Endodermal cell (in vitro differentiated cells): ENCODE data around the gene MOB3B. TPM values are rescaled to one million over a fixed set of nuclear protein-coding genes. Genes with fewer than 3 reads are reported as not detected.
"Not testable (repeated sequence)": the region's sequence is repeated elsewhere in the genome, so short reads cannot be mapped to it uniquely, and the experiment has no call there.

Experiments
- DNase-seq: peaks from one replicate; pipeline ENCODE4 v3.0.0-alpha.2; 2017
- H3K27ac ChIP-seq: 2 replicates; pipeline ENCODE4 v1.5.1; 2013; ENCODE audit warnings: mild to moderate bottlenecking, low read depth, low read length, moderate library complexity
- H3K27me3 ChIP-seq: 2 replicates; pipeline ENCODE4 v1.6.1; 2013; ENCODE audit warnings: mild to moderate bottlenecking, low read length, moderate library complexity; ENCODE audit not compliant: insufficient read depth, control insufficient read depth, poor library complexity, severe bottlenecking
- H3K36me3 ChIP-seq: 2 replicates; pipeline ENCODE4 v1.7.0; 2013; ENCODE audit warnings: mild to moderate bottlenecking, low read length, moderate library complexity; ENCODE audit not compliant: control insufficient read depth, insufficient read depth
- H3K4me1 ChIP-seq: one replicate; pipeline ENCODE4 v1.7.0; 2013; ENCODE audit warnings: low read length; ENCODE audit not compliant: control insufficient read depth, insufficient read depth
- H3K4me3 ChIP-seq: 2 replicates; pipeline ENCODE4 v1.5.1; 2013; ENCODE audit warnings: mild to moderate bottlenecking, low read length, moderate library complexity
- H3K9ac ChIP-seq: 2 replicates; pipeline ENCODE4 v1.6.1; 2013; ENCODE audit warnings: mild to moderate bottlenecking, low read length, moderate library complexity; ENCODE audit not compliant: poor library complexity, severe bottlenecking; ENCODE audit errors: extremely low read depth
- H3K9me3 ChIP-seq: 2 replicates; pipeline ENCODE4 v1.6.1; 2013; ENCODE audit warnings: mild to moderate bottlenecking, low read length, moderate library complexity; ENCODE audit not compliant: control insufficient read depth
- H3K27ac Mint-ChIP-seq: 2 replicates; pipeline ENCODE4 v1.8.0; 2020; ENCODE audit warnings: mixed read lengths
- H3K27me3 Mint-ChIP-seq: 2 replicates; pipeline ENCODE4 v1.8.0; 2021; ENCODE audit warnings: mild to moderate bottlenecking, mixed read lengths; ENCODE audit not compliant: insufficient read depth
- H3K36me3 Mint-ChIP-seq: 2 replicates; pipeline ENCODE4 v1.8.0; 2020; ENCODE audit warnings: low read depth, mixed read lengths
- H3K4me1 Mint-ChIP-seq: 2 replicates; pipeline ENCODE4 v1.8.0; 2020; ENCODE audit warnings: mixed read lengths
- H3K4me3 Mint-ChIP-seq: 2 replicates; pipeline ENCODE4 v1.8.0; 2020; ENCODE audit warnings: mild to moderate bottlenecking, moderate library complexity, mixed read lengths
- H3K9me3 Mint-ChIP-seq: 2 replicates; pipeline ENCODE4 v1.8.0; 2020; ENCODE audit warnings: mild to moderate bottlenecking, mixed read lengths
- CTCF ChIP-seq: fragments of 200-600 bp; sonication (generic); conservative IDR thresholded peaks from 2 replicates; pipeline ENCODE4 v1.5.0; 2021; ENCODE audit warnings: antibody characterized with exemption, mild to moderate bottlenecking
- WGBS, 2 experiments: methylation state at CpG; one replicate each; pipeline versions ENCODE4 v1.1.5 to v1.1.7; 2013; ENCODE audit warnings: missing lambda C conversion rate in 2 of 2, mixed read lengths in 1 of 2; ENCODE audit not compliant: insufficient coverage in 1 of 2, insufficient read length in 1 of 2; 5-methylcytosine and 5-hydroxymethylcytosine counted together
- total RNA-seq, 2 donors: library from RNA; stranded (reverse); fragmentation: NEBNext Ultra II Directional in 1 of 2; extraction: Animal tissue kit (Norgen Biotek cat#: 25700) in 1 of 2; gene quantifications; 2 replicates in 1 of 2; 3 replicates in 1 of 2; pipeline ENCODE4 v1.2.1, GENCODE V29; 2021

The MOB3B gene
- total RNA-seq, 2 donors from 2014 or later, result 5.6 to 6.2 TPM

GRCh38 chr9:27504259-27504658, 25.4 kb downstream of the MOB3B start:
- Mint-ChIP-seq H3K27ac (no peak overlapping the region), H3K9me3 (peaks cover 2% of the 10 kb centered on the region), H3K4me3 (no peak overlapping the region), H3K27me3 (no peaks in the 10 kb centered on the region), H3K4me1 (no peaks in the 10 kb centered on the region), H3K36me3 (peaks cover 3% of the 10 kb centered on the region)
- H3K9ac ChIP-seq, result no peak overlapping the region
- no peaks in the 10 kb centered on the region for H3K4me1 ChIP-seq
- H3K27me3 ChIP-seq, result no peaks in the 10 kb centered on the region
- no peak overlapping the region for H3K27ac ChIP-seq
- no peak for DNase-seq
- no peaks in the 10 kb centered on the region for H3K36me3 ChIP-seq
- H3K4me3 ChIP-seq, result no peak overlapping the region
- no peak for TF ChIP-seq CTCF
- H3K9me3 ChIP-seq, result no peaks in the 10 kb centered on the region

GRCh38 chr9:27503623-27504022, 26.0 kb downstream of the MOB3B start:
- H3K9me3 Mint-ChIP-seq, result peaks cover 2% of the 10 kb centered on the region
- H3K36me3 Mint-ChIP-seq, result peaks cover 3% of the 10 kb centered on the region
- Histone ChIP-seq H3K9ac (no peak overlapping the region), H3K36me3 (no peaks in the 10 kb centered on the region), H3K9me3 (no peaks in the 10 kb centered on the region), H3K4me3 (no peak overlapping the region), H3K4me1 (no peaks in the 10 kb centered on the region), H3K27ac (no peak overlapping the region), H3K27me3 (no peaks in the 10 kb centered on the region)
- no peak for TF ChIP-seq CTCF
- H3K27me3 Mint-ChIP-seq, result no peaks in the 10 kb centered on the region
- DNase-seq, result no peak
- no peak overlapping the region for H3K27ac Mint-ChIP-seq
- 73 to 88% methylated on average over 2 to 4 of the region's 4 CpGs for WGBS, 2 experiments
- no peaks in the 10 kb centered on the region for H3K4me1 Mint-ChIP-seq
- H3K4me3 Mint-ChIP-seq, result no peak overlapping the region

DNA sequence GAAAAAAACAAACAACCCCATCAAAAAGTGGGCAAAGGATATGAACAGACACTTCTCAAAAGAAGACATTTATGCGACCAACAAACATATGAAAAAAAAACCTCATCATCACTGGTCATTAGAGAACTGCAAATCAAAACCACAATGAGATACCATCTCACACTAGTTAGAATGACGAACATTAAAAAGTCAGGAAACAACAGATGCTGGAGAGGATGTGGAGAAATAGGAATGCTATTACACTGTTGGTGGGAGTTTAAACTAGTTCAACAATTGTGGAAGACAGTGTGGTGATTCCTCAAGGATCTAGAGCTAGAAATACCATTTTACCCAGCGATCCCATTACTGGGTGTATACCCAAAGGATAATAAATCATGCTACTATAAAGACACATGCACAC, 28.7 kb downstream of the MOB3B start:
- H3K27me3 Mint-ChIP-seq, H3K36me3 Mint-ChIP-seq: not testable (repeated sequence)

DNA sequence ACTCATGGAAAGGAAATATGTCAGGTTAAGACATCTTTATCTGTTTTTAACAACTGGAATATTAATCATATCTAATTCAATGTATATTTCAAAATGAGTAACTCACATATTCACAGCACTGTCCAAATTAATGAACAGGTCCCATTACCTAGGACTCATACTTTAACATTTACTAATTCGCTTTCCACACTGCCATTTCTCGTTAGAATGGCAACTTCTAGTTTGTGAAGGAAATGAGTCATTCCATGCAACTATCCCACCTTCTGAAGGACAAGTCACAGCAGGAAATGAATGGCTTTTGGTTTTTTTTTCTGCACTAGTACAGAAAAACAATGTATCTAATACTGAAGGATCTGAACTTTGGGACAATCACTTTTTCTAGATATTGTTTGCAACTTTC, 30.2 kb downstream of the MOB3B start:
- no peaks in the 10 kb centered on the region for H3K27me3 Mint-ChIP-seq
- no peaks in the 10 kb centered on the region for H3K36me3 ChIP-seq
- H3K4me1 Mint-ChIP-seq, result peaks cover 23% of the 10 kb centered on the region
- H3K36me3 Mint-ChIP-seq, result no peaks in the 10 kb centered on the region
- H3K9me3 ChIP-seq, result no peaks in the 10 kb centered on the region
- peaks cover 6% of the 10 kb centered on the region for H3K4me1 ChIP-seq
- no peak overlapping the region for H3K27ac Mint-ChIP-seq
- no peak overlapping the region for H3K4me3 ChIP-seq
- no peak overlapping the region for H3K4me3 Mint-ChIP-seq
- H3K9ac ChIP-seq, result no peak overlapping the region
- 50% methylated on average over 2 of the region's 2 CpGs; no CpG with 5 or more reads in 1 of the 2 experiments for WGBS, 2 experiments
- no peak overlapping the region for H3K27ac ChIP-seq
- no peak for DNase-seq
- no peak for TF ChIP-seq CTCF
- no peaks in the 10 kb centered on the region for H3K27me3 ChIP-seq
- H3K9me3 Mint-ChIP-seq, result peaks cover 7% of the 10 kb centered on the region

More for the DNA sequence above, 28.7 kb downstream of the MOB3B start:
- not testable (repeated sequence) for H3K27ac Mint-ChIP-seq, H3K9me3 ChIP-seq, H3K36me3 ChIP-seq, H3K9ac ChIP-seq, H3K4me3 ChIP-seq, H3K4me3 Mint-ChIP-seq, H3K4me1 ChIP-seq, H3K27ac ChIP-seq, H3K27me3 ChIP-seq, H3K9me3 Mint-ChIP-seq, DNase-seq
- WGBS, 2 experiments, result 97% methylated on average over 3 of the region's 3 CpGs; no CpG with 5 or more reads in 1 of the 2 experiments
- H3K4me1 Mint-ChIP-seq, result peaks cover 17% of the 10 kb centered on the region
